ENCODE data around the gene NQO2. TPM values are rescaled to one million over a fixed set of nuclear protein-coding genes. Genes with fewer than 3 reads are reported as not detected.
A peak's percentile ranks its signal among the peaks of the same experiment; 100 is the strongest.
"Not testable (repeated sequence)": the region's sequence is repeated elsewhere in the genome, so short reads cannot be mapped to it uniquely, and the experiment has no call there.

Gene NQO2
- total and polyA plus RNA-seq, 2 experiments from 2014 or later: 23.4 to 38.5 TPM

GRCh38 chr6:3046295-3046694, 46.6 kb downstream of the NQO2 start:
- TF ChIP-seq EZH2phosphoT487 (IDR thresholded peaks at IDR 0.05; ENCODE audit: low read depth, severe bottlenecking, unreplicated experiment) (no peak), CTCF (IDR thresholded peaks at IDR 0.05; ENCODE audit: poor library complexity) (no peak), EZH2 (IDR thresholded peaks at IDR 0.05; ENCODE audit: borderline replicate concordance) (no peak)
- no peak overlapping the region for H2AFZ ChIP-seq
- 66% methylated on average over 3 of the region's 3 CpGs for WGBS (ENCODE audit: low lambda C conversion rate, missing lambda C conversion rate)
- no peaks in the 10 kb centered on the region for H4K20me1 ChIP-seq (ENCODE audit: insufficient read depth, poor library complexity, severe bottlenecking)
- no peaks in the 10 kb centered on the region for H3K79me2 ChIP-seq
- no peaks in the 10 kb centered on the region for H3K27me3 ChIP-seq
- no peaks in the 10 kb centered on the region for H3K9me3 ChIP-seq (ENCODE audit: low read depth)
- no peaks in the 10 kb centered on the region for H3K36me3 ChIP-seq (replicated peaks; ENCODE audit: insufficient read depth, low read depth)
- no peaks in the 10 kb centered on the region for H3K9me2 ChIP-seq (replicated peaks; ENCODE audit: insufficient read depth)
- H3K4me1 ChIP-seq (ENCODE audit: insufficient read depth): no peaks in the 10 kb centered on the region
- no peak overlapping the region for H3K27ac ChIP-seq
- no peak overlapping the region for H3K4me2 ChIP-seq
- DNase-seq (ENCODE audit: low spot score): no peak
- H3K4me3 ChIP-seq: no peak overlapping the region

DNA sequence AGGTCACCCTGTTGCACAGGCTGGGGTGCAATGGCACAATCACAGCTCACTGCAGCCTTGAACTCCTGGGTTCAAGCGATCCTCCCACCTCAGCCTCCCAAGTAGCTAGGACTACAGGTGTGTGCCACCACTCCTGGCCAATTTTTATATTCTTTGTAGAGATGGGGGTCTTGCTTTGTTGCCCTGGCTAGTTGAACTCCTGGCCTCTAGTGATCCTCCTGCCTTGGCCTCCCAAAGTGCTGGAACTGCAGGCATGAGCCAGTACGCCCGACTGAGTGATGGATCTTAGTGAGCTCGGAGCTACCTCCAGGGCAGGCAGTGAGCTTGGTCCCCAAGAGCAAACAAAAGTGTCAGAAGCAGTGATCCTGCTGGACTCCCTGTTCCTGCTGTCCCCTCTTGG, 48.3 kb downstream of the NQO2 start:
- H3K9me3 ChIP-seq (ENCODE audit: low read depth); H3K4me1 ChIP-seq (ENCODE audit: insufficient read depth); H3K79me2 ChIP-seq; H4K20me1 ChIP-seq (ENCODE audit: insufficient read depth, poor library complexity, severe bottlenecking); H3K4me3 ChIP-seq; H2AFZ ChIP-seq; DNase-seq (ENCODE audit: low spot score); H3K9me2 ChIP-seq (replicated peaks; ENCODE audit: insufficient read depth); H3K27me3 ChIP-seq; H3K4me2 ChIP-seq; H3K36me3 ChIP-seq (replicated peaks; ENCODE audit: insufficient read depth, low read depth); H3K27ac ChIP-seq: not testable (repeated sequence)
- 85% methylated on average over 4 of the region's 4 CpGs for WGBS (ENCODE audit: low lambda C conversion rate, missing lambda C conversion rate)

GRCh38 chr6:3052481-3053230, 53.0 kb downstream of the NQO2 start:
- H3K9me3 ChIP-seq (ENCODE audit: low read depth): no peaks in the 10 kb centered on the region
- TF ChIP-seq EZH2phosphoT487 (IDR thresholded peaks at IDR 0.05; ENCODE audit: low read depth, severe bottlenecking, unreplicated experiment) (no peak), CTCF (IDR thresholded peaks at IDR 0.05; ENCODE audit: poor library complexity) (no peak), EZH2 (IDR thresholded peaks at IDR 0.05; ENCODE audit: borderline replicate concordance) (no peak)
- peaks cover 4% of the 10 kb centered on the region for H3K4me1 ChIP-seq (ENCODE audit: insufficient read depth)
- H3K27me3 ChIP-seq: no peaks in the 10 kb centered on the region
- peak overlapping the region; percentile 53 for H3K27ac ChIP-seq
- H2AFZ ChIP-seq: peak overlapping the region; percentile 65
- no peaks in the 10 kb centered on the region for H3K79me2 ChIP-seq
- no peaks in the 10 kb centered on the region for H3K9me2 ChIP-seq (replicated peaks; ENCODE audit: insufficient read depth)
- DNase-seq (ENCODE audit: low spot score): peak; percentile 26
- no peaks in the 10 kb centered on the region for H4K20me1 ChIP-seq (ENCODE audit: insufficient read depth, poor library complexity, severe bottlenecking)
- peak overlapping the region; percentile 80 for H3K4me2 ChIP-seq
- H3K36me3 ChIP-seq (replicated peaks; ENCODE audit: insufficient read depth, low read depth): no peaks in the 10 kb centered on the region
- no peak overlapping the region for H3K4me3 ChIP-seq
- WGBS (ENCODE audit: low lambda C conversion rate, missing lambda C conversion rate): 71% methylated on average over 17 of the region's 17 CpGs

GRCh38 chr6:3053231-3053508, 53.5 kb downstream of the NQO2 start:
- Histone ChIP-seq H3K9me3 (ENCODE audit: low read depth) (no peaks in the 10 kb centered on the region), H2AFZ (peak overlapping the region; percentile 65), H3K9me2 (replicated peaks; ENCODE audit: insufficient read depth) (no peaks in the 10 kb centered on the region), H3K4me1 (ENCODE audit: insufficient read depth) (peaks cover 4% of the 10 kb centered on the region), H3K27me3 (peaks cover 3% of the 10 kb centered on the region), H4K20me1 (ENCODE audit: insufficient read depth, poor library complexity, severe bottlenecking) (no peaks in the 10 kb centered on the region), H3K27ac (peak overlapping the region; percentile 53), H3K4me2 (peak overlapping the region; percentile 80), H3K36me3 (replicated peaks; ENCODE audit: insufficient read depth, low read depth) (no peaks in the 10 kb centered on the region), H3K4me3 (no peak overlapping the region), H3K79me2 (no peaks in the 10 kb centered on the region)
- TF ChIP-seq CTCF (IDR thresholded peaks at IDR 0.05; ENCODE audit: poor library complexity) (no peak), EZH2 (IDR thresholded peaks at IDR 0.05; ENCODE audit: borderline replicate concordance) (no peak)
- WGBS (ENCODE audit: low lambda C conversion rate, missing lambda C conversion rate): 49% methylated on average over 11 of the region's 11 CpGs
- no peak for DNase-seq (ENCODE audit: low spot score)

DNA sequence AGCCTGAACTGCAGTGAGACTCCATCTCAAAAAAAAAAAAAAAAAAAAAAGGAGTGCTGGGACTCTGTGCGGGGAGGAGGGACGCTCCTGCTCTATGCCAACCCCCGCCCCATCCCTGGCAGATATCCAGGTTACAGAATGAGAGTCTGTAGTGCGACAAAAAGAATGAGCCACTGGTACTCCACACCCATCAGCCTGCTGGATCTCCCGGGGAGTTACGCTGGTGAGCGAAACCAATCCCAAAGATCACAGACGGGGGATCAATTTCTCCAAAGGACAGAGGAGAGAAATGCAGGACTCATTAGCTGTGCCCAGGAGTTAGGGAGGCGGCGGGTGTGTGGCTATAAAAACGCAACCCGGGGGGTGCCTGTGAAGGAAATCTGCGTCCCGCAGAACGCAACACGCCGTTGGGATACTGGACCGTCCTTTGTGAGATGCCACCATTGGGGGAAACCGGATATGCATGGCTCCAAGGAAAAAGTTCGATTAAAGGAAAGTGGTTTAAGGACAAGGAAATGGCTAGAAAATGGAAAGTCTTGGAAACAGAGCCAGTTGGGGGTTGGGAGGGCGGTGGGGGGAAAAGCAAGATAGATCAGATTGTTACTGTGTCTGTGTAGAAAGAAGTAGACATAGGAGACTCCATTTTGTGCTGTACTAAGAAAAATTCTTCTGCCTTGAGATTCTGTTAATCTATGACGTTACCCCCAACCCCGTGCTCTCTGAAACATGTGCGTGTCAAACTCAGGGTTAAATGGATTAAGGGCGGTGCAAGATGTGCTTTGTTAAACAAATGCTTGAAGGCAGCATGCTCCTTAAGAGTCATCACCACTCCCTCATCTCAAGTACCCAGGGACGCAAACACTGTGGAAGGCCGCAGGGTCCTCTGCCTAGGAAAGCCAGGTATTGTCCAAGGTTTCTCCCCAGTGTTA, 54.8 kb downstream of the NQO2 start:
- not testable (repeated sequence) for H3K9me2 ChIP-seq (replicated peaks; ENCODE audit: insufficient read depth); H3K79me2 ChIP-seq; H3K27me3 ChIP-seq; H4K20me1 ChIP-seq (ENCODE audit: insufficient read depth, poor library complexity, severe bottlenecking); H3K36me3 ChIP-seq (replicated peaks; ENCODE audit: insufficient read depth, low read depth); H3K9me3 ChIP-seq (ENCODE audit: low read depth); H3K4me1 ChIP-seq (ENCODE audit: insufficient read depth); H3K4me3 ChIP-seq
- 19% methylated on average over 27 of the region's 27 CpGs for WGBS (ENCODE audit: low lambda C conversion rate, missing lambda C conversion rate)
- H2AFZ ChIP-seq: peak overlapping the region; percentile 65
- peak overlapping the region; percentile 80 for H3K4me2 ChIP-seq
- DNase-seq (ENCODE audit: low spot score): peak; percentile 51
- H3K27ac ChIP-seq: peak overlapping the region; percentile 59

- not testable (repeated sequence) for H4K20me1 ChIP-seq (ENCODE audit: insufficient read depth, poor library complexity, severe bottlenecking); H3K4me3 ChIP-seq; H3K79me2 ChIP-seq; H2AFZ ChIP-seq; H3K4me1 ChIP-seq (ENCODE audit: insufficient read depth); H3K9me3 ChIP-seq (ENCODE audit: low read depth); H3K27me3 ChIP-seq; H3K36me3 ChIP-seq (replicated peaks; ENCODE audit: insufficient read depth, low read depth); DNase-seq (ENCODE audit: low spot score); H3K9me2 ChIP-seq (replicated peaks; ENCODE audit: insufficient read depth); H3K4me2 ChIP-seq
- 58% methylated on average over 3 of the region's 3 CpGs for WGBS (ENCODE audit: low lambda C conversion rate, missing lambda C conversion rate)
- peak overlapping the region; percentile 4 for H3K27ac ChIP-seq
These were observed 55.4 kb downstream of the NQO2 start for GRCh38 chr6:3055158-3055499.

Measured in hepatocyte (in vitro differentiated cells).